ENCODE measurements around the gene TNNI2. TPM values are rescaled to one million over a fixed set of nuclear protein-coding genes. Genes with fewer than 3 reads are reported as not detected.

TNNI2 gene
- not detected for total RNA-seq

DNA sequence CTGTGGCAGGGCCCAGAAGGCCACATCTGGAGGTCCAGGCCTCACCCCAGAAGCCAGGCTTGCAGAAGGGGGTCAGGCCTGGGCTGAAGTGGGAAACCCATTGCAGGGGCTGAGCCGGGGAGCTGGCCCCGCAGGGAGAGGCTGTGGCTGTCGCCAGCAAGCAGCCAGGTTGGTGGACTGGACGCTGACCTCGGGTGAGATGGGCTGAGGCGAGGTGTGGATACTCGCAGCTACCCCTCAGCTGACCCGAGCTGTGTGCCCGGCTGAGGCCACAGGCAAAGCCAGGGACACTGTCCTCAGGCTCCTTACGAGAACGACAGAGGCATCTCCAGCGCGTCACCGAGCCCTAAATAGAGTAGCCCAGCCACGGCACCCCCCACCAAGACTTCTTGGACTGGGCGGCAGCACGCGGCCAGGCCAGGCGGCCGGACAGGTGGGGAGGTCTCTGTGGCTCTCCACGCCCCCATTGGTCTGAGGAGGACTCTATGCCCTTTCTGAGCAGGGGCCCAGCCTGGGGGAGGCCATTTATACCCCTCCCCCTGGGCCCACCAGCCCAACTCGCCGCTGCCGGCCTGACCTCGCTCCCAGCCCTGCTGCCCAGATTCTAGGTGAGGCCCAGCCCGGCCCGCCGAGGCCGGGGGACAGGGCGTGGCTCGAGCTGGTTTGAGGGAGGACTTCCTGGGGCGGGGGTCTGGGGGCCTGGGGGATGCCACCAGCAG is at the start of gene TNNI2:
Gene TNNI2 (plus strand): TSS at position 556 of the 719 bp plus-strand sequence. CDS start 716 bp downstream, outside the sequence.

DNA sequence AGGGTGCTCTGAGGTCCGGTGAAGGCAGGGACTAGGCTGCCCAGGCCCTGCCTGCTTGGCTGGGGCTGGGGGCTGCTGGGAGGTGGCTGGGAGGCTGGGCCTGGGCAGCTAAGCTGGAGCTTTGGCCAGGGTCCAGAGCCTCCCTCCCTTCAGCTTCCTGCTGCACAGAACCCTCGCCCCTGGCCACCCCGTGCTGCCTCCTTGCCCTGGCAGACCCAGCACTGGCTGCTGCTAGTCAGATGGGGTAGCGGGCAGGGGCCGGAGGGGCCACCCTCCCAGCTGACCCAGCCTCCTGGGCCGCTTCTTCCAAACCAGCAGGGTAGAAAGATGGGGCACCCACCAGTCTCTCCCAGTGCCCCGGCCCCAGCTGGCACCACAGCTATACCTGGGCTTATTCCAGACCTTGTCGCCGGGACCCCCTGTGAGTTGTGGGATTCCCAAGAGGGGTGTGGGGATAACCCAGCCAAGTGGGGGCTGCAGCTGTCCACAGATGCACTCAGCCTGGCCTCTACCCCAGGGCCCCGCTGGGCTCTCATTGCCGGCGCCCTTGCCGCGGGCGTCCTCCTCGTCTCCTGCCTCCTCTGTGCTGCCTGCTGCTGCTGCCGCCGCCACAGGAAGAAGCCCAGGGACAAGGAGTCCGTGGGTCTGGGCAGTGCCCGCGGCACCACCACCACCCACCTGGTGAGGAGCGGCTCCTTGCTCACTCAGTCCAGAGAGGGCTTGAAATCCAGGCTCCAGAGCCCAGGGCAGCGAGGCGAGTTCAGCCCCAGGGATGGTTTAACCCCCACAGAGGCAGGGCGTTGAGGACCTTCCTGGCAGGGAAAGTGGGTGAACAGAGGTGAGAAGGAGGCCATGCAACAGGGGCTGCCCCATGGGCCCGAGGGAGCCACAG is 3.8 kb upstream of the TNNI2 start, which contains the start of gene SYT8:
Gene SYT8 (plus strand): TSS at position 212 of the 892 bp plus-strand sequence. CDS start 116 bp downstream, at position 328.

DNA sequence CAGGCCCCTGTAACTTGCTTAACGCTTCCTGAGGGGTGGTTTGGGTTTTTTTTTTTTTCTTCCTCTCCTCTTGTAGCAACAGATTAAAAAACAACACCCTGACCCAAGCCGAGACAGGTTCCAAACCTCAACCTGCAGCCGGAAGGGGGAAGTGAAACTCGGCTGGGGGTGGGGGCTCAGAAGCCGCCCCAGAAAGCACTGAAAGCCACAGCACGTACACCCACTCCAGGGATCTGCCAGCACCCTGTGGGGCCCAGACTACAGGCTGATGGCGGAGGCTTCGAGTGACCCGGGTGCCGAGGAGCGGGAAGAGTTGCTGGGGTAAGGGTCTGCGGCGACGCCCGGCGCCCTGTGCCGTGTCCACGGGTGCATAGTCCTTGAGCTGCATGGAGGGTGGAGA is 14.1 kb downstream of the TNNI2 start, which contains the start of gene LSP1:
Gene LSP1 (plus strand): TSS at position 208 of the 400 bp plus-strand sequence. CDS start 61 bp downstream, at position 269.

Small RNA genes lying within 50 kb of the gene (small RNA-seq; reads per million reads assigned to genes)
- gene AC051649.1 (ENCODE audit: low replicate concordance): not detected
- not detected for gene MIR4298 (ENCODE audit: low replicate concordance)

Other genes with a start within 250 kb of the TNNI2 start
- gene KRTAP5-2, start 240.7 kb upstream of the TNNI2 start, total RNA-seq: not detected
- not detected for gene KRTAP5-3, start 230.5 kb upstream of the TNNI2 start, total RNA-seq
- gene KRTAP5-4, start 216.8 kb upstream of the TNNI2 start, total RNA-seq: not detected
- not detected for gene KRTAP5-5, start 209.2 kb upstream of the TNNI2 start, total RNA-seq
- gene KRTAP5-6, start 141.8 kb upstream of the TNNI2 start, total RNA-seq: not detected
- gene IFITM10, start 88.4 kb upstream of the TNNI2 start, total RNA-seq: 0.94 TPM
- gene CTSD, start 75.1 kb upstream of the TNNI2 start, total RNA-seq: 39.8 TPM
- gene SYT8, start 4.0 kb upstream of the TNNI2 start, total RNA-seq: not detected
- gene LSP1, start 14.1 kb downstream of the TNNI2 start, total RNA-seq: 0.63 TPM
- gene PRR33, start 52.9 kb downstream of the TNNI2 start, total RNA-seq: not detected
- not detected for gene TNNT3, start 80.7 kb downstream of the TNNI2 start, total RNA-seq
- 30.7 TPM for gene MRPL23, start 108.4 kb downstream of the TNNI2 start, total RNA-seq
- gene H19, start 158.9 kb downstream of the TNNI2 start, total RNA-seq: 2.8 TPM